B cell (primary cell): ENCODE data around the gene TEX12. TPM values are rescaled to one million over a fixed set of nuclear protein-coding genes. Genes with fewer than 3 reads are reported as not detected.

Source experiments
- ATAC-seq: fragments of 200-7000 bp; cut with Tn5 transposase; one replicate; pipeline ENCODE4 v1.10.0; 2021; ENCODE audit warnings: low read depth, mild to moderate bottlenecking, moderate number of reproducible peaks, moderate library complexity
- CTCF ChIA-PET: fragments of 350-600 bp; sonication (Branson Sonifier 250); formaldehyde crosslinking; loops from one replicate; lab custom pipeline; 2021; ENCODE audit warnings: antibody characterized with exemption, inconsistent platforms; lab: Charles Lee
- POLR2A ChIA-PET: fragments of 350-600 bp; sonication (Branson Sonifier 250); formaldehyde crosslinking; loops from one replicate; lab custom pipeline; 2021; ENCODE audit warnings: antibody characterized with exemption; lab: Charles Lee
- DNase-seq: peaks from one replicate; pipeline ENCODE4 v3.0.0; 2013
- H2AFZ ChIP-seq: 2 replicates; pipeline ENCODE4 v1.6.1; 2012; ENCODE audit warnings: mild to moderate bottlenecking, low read depth, low read length; ENCODE audit not compliant: insufficient read depth, poor library complexity, severe bottlenecking
- H3K27ac ChIP-seq, 2 donors: 1 replicate in 1 of 2; 2 replicates in 1 of 2; pipeline ENCODE4 v1.5.1; 2012 to 2013; ENCODE audit warnings: low read length in 2 of 2, mild to moderate bottlenecking in 2 of 2, moderate library complexity in 1 of 2
- H3K27me3 ChIP-seq, 4 experiments: fragments of 200-600 bp in 1 of 4; sonication (generic) in 1 of 4; replicated peaks in 1 of 4; 1 replicate in 2 of 4; 2 replicates in 2 of 4; pipeline versions ENCODE4 v1.6.1 to v1.7.0; 2013 to 2016; ENCODE audit warnings: low read length in 3 of 4, mild to moderate bottlenecking in 2 of 4, mixed read lengths in 1 of 4, moderate library complexity in 1 of 4; ENCODE audit not compliant: insufficient read depth in 4 of 4, control insufficient read depth in 3 of 4; ENCODE audit errors: control extremely low read depth in 1 of 4
- H3K36me3 ChIP-seq, 2 experiments: replicated peaks in 1 of 2; 1 replicate in 1 of 2; 2 replicates in 1 of 2; pipeline versions ENCODE4 v1.6.1 to v1.7.1; 2013; ENCODE audit warnings: low read length in 1 of 2; ENCODE audit not compliant: insufficient read depth in 2 of 2, control insufficient read depth in 1 of 2; ENCODE audit errors: control extremely low read depth in 1 of 2, extremely low read depth in 1 of 2
- H3K4me1 ChIP-seq, 2 donors: fragments of 200-600 bp in 1 of 2; sonication (generic) in 1 of 2; 1 replicate in 1 of 2; 2 replicates in 1 of 2; pipeline versions ENCODE4 v1.5.1 to v1.6.1; 2013 to 2017; ENCODE audit warnings: low read length in 2 of 2; ENCODE audit not compliant: control insufficient read depth in 2 of 2, insufficient read depth in 2 of 2
- H3K4me2 ChIP-seq: replicated peaks from 2 replicates; pipeline ENCODE3; 2012; ENCODE audit warnings: mild to moderate bottlenecking, low read depth, low read length; ENCODE audit not compliant: poor library complexity, severe bottlenecking
- H3K4me3 ChIP-seq, 5 experiments: fragments of 200-600 bp in 1 of 5; sonication (generic) in 1 of 5; 1 replicate in 3 of 5; 2 replicates in 2 of 5; pipeline versions ENCODE4 v1.5.1 to v1.7.0; 2011 to 2016; ENCODE audit warnings: low read length in 4 of 5, mild to moderate bottlenecking in 4 of 5, low read depth in 2 of 5, control low read depth in 1 of 5, moderate library complexity in 1 of 5; ENCODE audit not compliant: insufficient read depth in 1 of 5; ENCODE audit errors: control extremely low read depth in 1 of 5, extremely low read depth in 1 of 5
- H3K79me2 ChIP-seq: fragments of 200-600 bp; sonication (generic); one replicate; pipeline ENCODE4 v1.6.0; 2016; ENCODE audit warnings: low read length; ENCODE audit not compliant: control insufficient read depth, insufficient read depth
- H3K9ac ChIP-seq: fragments of 200-600 bp; sonication (generic); 2 replicates; pipeline ENCODE4 v1.6.1; 2017; ENCODE audit warnings: mild to moderate bottlenecking, low read length, moderate library complexity
- H3K9me3 ChIP-seq, 3 donors: one replicate each; pipeline versions ENCODE4 v1.6.1 to v1.7.1; 2013; ENCODE audit warnings: low read length in 2 of 3; ENCODE audit not compliant: control insufficient read depth in 2 of 3, insufficient read depth in 1 of 3; ENCODE audit errors: control extremely low read depth in 1 of 3
- H4K20me1 ChIP-seq: 2 replicates; pipeline ENCODE4 v1.6.0; 2012; ENCODE audit warnings: mild to moderate bottlenecking, low read length; ENCODE audit not compliant: insufficient read depth, control insufficient read depth, poor library complexity, severe bottlenecking
- H3K27ac Mint-ChIP-seq: one replicate; pipeline ENCODE4 v1.8.0; 2021; ENCODE audit warnings: mixed read lengths
- H3K27me3 Mint-ChIP-seq: one replicate; pipeline ENCODE4 v1.8.0; 2021; ENCODE audit warnings: mixed read lengths
- H3K4me1 Mint-ChIP-seq: one replicate; pipeline ENCODE4 v1.8.0; 2021; ENCODE audit warnings: mixed read lengths
- H3K4me3 Mint-ChIP-seq: one replicate; pipeline ENCODE4 v1.8.0; 2021; ENCODE audit warnings: mixed read lengths
- H3K9me3 Mint-ChIP-seq: one replicate; pipeline ENCODE4 v1.8.0; 2022; ENCODE audit warnings: mixed read lengths; ENCODE audit not compliant: insufficient read depth
- EZH2 ChIP-seq: IDR thresholded peaks from 2 replicates; pipeline ENCODE4 v1.6.1; 2012; ENCODE audit warnings: borderline replicate concordance, low read depth, mild to moderate bottlenecking, moderate library complexity, low read length; ENCODE audit not compliant: insufficient read depth, poor library complexity, severe bottlenecking
- WGBS: methylation state at CpG from one replicate; pipeline ENCODE4 v1.1.5; 2013; ENCODE audit warnings: missing lambda C conversion rate; ENCODE audit not compliant: insufficient coverage; 5-methylcytosine and 5-hydroxymethylcytosine counted together
- intact Hi-C: fragments of 100-400 bp; cut with micrococcal nuclease; formaldehyde crosslinking; loops from one replicate; pipeline ENCODE4 v1.10.0; 2022
- polyA plus RNA-seq: library from polyadenylated mRNA; depleted of rRNA; stranded (reverse); fragments of >200 nt; gene quantifications from 2 replicates; pipeline ENCODE4 v1.2.3, GENCODE V29; 2012
- total RNA-seq, 2 donors: library from RNA; stranded (reverse); fragments of 120-200 nt in 1 of 2; gene quantifications; 1 replicate in 1 of 2; 2 replicates in 1 of 2; pipeline versions ENCODE4 v1.2.3 to v1.2.4, GENCODE V29; 2013 to 2022
- TF ChIP-seq, protein P1 (sequence below): fragments of 200-600 bp; IDR thresholded peaks from one replicate; pipeline ENCODE4 v1.8.0; 2022; ENCODE audit warnings: antibody characterized with exemption, mild to moderate bottlenecking

TEX12 gene
- total and polyA plus RNA-seq, 2 donors (not counting 1 experiment from before 2014, with no cell fraction given) = 0.10 to 0.47 TPM

DNA sequence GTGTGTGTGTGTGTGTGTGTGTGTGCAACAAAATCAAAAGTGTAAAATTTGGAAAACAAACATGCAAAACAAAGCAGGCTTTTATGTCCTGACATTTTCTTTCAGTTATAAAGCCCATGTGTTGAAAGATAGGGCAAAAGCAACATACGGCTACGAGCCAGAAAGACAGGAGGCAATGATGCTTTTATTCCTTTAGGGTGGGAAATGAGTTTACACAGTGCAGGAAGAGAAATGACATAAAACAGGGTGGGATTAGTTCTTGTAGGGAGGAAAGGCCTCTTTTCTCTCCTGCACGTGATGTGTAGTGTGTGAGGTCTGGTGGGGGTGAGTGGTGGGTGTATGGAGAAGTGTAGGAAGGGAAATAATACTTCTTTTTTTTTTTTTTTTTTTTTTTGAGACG, 32.7 kb upstream of the TEX12 start:
- no peak overlapping the region for H2AFZ ChIP-seq
- Mint-ChIP-seq H3K4me1 (no peaks in the 10 kb centered on the region), H3K27ac (no peak overlapping the region), H3K4me3 (no peak overlapping the region), H3K27me3 (no peaks in the 10 kb centered on the region), H3K9me3 (no peaks in the 10 kb centered on the region)
- no peak overlapping the region for H3K4me3 ChIP-seq
- POLR2A ChIA-PET = no interaction called here
- no peaks in the 10 kb centered on the region for H4K20me1 ChIP-seq
- ATAC-seq (no peak), DNase-seq (no peak)
- no peak for TF ChIP-seq EZH2
- TF ChIP-seq, protein P1, sequence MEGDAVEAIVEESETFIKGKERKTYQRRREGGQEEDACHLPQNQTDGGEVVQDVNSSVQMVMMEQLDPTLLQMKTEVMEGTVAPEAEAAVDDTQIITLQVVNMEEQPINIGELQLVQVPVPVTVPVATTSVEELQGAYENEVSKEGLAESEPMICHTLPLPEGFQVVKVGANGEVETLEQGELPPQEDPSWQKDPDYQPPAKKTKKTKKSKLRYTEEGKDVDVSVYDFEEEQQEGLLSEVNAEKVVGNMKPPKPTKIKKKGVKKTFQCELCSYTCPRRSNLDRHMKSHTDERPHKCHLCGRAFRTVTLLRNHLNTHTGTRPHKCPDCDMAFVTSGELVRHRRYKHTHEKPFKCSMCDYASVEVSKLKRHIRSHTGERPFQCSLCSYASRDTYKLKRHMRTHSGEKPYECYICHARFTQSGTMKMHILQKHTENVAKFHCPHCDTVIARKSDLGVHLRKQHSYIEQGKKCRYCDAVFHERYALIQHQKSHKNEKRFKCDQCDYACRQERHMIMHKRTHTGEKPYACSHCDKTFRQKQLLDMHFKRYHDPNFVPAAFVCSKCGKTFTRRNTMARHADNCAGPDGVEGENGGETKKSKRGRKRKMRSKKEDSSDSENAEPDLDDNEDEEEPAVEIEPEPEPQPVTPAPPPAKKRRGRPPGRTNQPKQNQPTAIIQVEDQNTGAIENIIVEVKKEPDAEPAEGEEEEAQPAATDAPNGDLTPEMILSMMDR = no peak
- intact Hi-C loops = no loop called here
- H3K9me3 ChIP-seq = no peaks in the 10 kb centered on the region
- H3K79me2 ChIP-seq = no peaks in the 10 kb centered on the region
- no peaks in the 10 kb centered on the region for H3K4me1 ChIP-seq
- CTCF ChIA-PET = no interaction called here
- no peak overlapping the region for H3K9ac ChIP-seq
- no peak overlapping the region for H3K27ac ChIP-seq
- H3K4me2 ChIP-seq = no peak overlapping the region
- H3K36me3 ChIP-seq = no peaks in the 10 kb centered on the region
- no peaks in the 10 kb centered on the region for H3K27me3 ChIP-seq
- WGBS = 100% methylated on average over 2 of the region's 4 CpGs

DNA sequence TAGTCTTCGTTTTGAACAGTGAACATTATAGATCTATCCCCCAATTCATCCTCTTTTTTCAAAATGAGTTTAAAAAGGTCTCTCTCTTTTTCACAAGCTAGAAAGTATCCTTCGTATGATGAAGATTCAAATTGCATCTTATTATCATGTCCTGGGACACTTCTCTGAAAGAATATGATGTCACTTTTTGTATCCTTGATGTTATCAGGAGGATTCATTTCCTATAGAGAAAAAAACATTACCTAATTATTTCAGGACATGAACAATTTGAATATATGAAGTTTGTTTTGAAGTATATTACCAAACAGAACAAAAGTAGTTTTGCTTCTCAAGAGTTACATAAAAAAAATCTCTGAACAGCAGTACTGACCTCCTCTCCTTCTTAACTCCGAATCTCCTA, 23.6 kb upstream of the TEX12 start:
- Mint-ChIP-seq H3K4me3 (no peak overlapping the region), H3K27ac (no peak overlapping the region), H3K9me3 (no peaks in the 10 kb centered on the region), H3K27me3 (no peaks in the 10 kb centered on the region), H3K4me1 (no peaks in the 10 kb centered on the region)
- Histone ChIP-seq H3K36me3 (no peaks in the 10 kb centered on the region), H3K27me3 (no peaks in the 10 kb centered on the region), H3K4me2 (no peak overlapping the region), H3K9me3 (peaks cover 3 to 4% (median 4%) of the 10 kb centered on the region in 3 donors), H2AFZ (no peak overlapping the region), H3K27ac (no peak overlapping the region), H4K20me1 (no peaks in the 10 kb centered on the region), H3K4me1 (no peaks in the 10 kb centered on the region), H3K4me3 (no peak overlapping the region), H3K9ac (no peak overlapping the region), H3K79me2 (no peaks in the 10 kb centered on the region)
- intact Hi-C loops = no loop called here
- CTCF ChIA-PET = no interaction called here
- no peak for ATAC-seq
- WGBS = 83% methylated on average over 1 of the region's 3 CpGs
- DNase-seq = no peak
- TF ChIP-seq, protein P1 = no peak
- TF ChIP-seq EZH2 = no peak
- POLR2A ChIA-PET = no interaction called here
